Uterus (tissue), 4 donors: ENCODE measurements around the gene NEURL1. TPM values are rescaled to one million over a fixed set of nuclear protein-coding genes. Genes with fewer than 3 reads are reported as not detected.

Experiments
- DNase-seq, 2 donors: peaks; one replicate each; pipeline ENCODE4 v3.0.0-alpha.2; 2019 to 2020
- H3K27ac ChIP-seq, 2 donors: fragments of 200-600 bp; sonication (generic); 1 replicate in 1 of 2; 2 replicates in 1 of 2; pipeline ENCODE4 v1.5.1; 2016 to 2018
- H3K27me3 ChIP-seq, 2 donors: fragments of 200-600 bp; sonication (generic); one replicate each; pipeline ENCODE4 v1.5.1; 2018 to 2019; ENCODE audit warnings: control low read depth in 1 of 2
- H3K36me3 ChIP-seq, 2 donors: fragments of 200-600 bp; sonication (generic); one replicate each; pipeline ENCODE4 v1.5.1; 2019; ENCODE audit warnings: control low read depth in 1 of 2
- H3K4me1 ChIP-seq, 2 donors: fragments of 200-600 bp; sonication (generic); one replicate each; pipeline ENCODE4 v1.5.1; 2018 to 2019; ENCODE audit warnings: control low read depth in 1 of 2
- H3K4me3 ChIP-seq, 2 donors: fragments of 200-600 bp; sonication (generic); 1 replicate in 1 of 2; 2 replicates in 1 of 2; pipeline ENCODE4 v1.5.1; 2018 to 2019; ENCODE audit warnings: mild to moderate bottlenecking in 1 of 2
- H3K9me3 ChIP-seq, 2 donors: fragments of 200-600 bp; sonication (generic); one replicate each; pipeline ENCODE4 v1.5.1; 2019; ENCODE audit warnings: control low read depth in 1 of 2
- CTCF ChIP-seq, 4 experiments: fragments of 200-600 bp in 2 of 4; fragments of 450-650 bp in 2 of 4; sonication (generic) in 2 of 4; IDR thresholded peaks; one replicate each; pipeline ENCODE4 v1.5.1; 2016 to 2019; ENCODE audit warnings: antibody characterized with exemption in 4 of 4, mild to moderate bottlenecking in 2 of 4, moderate library complexity in 1 of 4
- POLR2A ChIP-seq, 2 donors: fragments of 450-650 bp; IDR thresholded peaks; one replicate each; pipeline ENCODE4 v1.6.1; 2016; ENCODE audit warnings: antibody characterized with exemption in 2 of 2, mild to moderate bottlenecking in 1 of 2, moderate library complexity in 1 of 2
- intact Hi-C: fragments of 100-400 bp; cut with DNase I; formaldehyde crosslinking; loops from one replicate; pipeline ENCODE4 v1.15.1; 2023; ENCODE audit warnings: low total_unique reads
- total RNA-seq, 4 donors: library from RNA; depleted of rRNA in 3 of 4; stranded (reverse); fragments of >200 nt in 3 of 4; gene quantifications; one replicate each; pipeline versions ENCODE4 v1.1.0 to v1.2.4, GENCODE V29; 2014 to 2023
- donor health status: DM: yes; HTN: yes; CAD: no.

NEURL1 gene
- total RNA-seq, 4 donors from 2014 or later: 3.8 to 46.1 (median 14.1) TPM

- Histone ChIP-seq H3K27ac (peak overlapping the region; percentile 56 to 65), H3K27me3 (no peaks in the 10 kb centered on the region), H3K36me3 (no peaks in the 10 kb centered on the region), H3K4me3 (no peak overlapping the region), H3K9me3 (no peaks in the 10 kb centered on the region), H3K4me1 (no peaks in the 10 kb centered on the region)
- DNase-seq: peak; percentile 53 to 69
- TF ChIP-seq POLR2A (IDR thresholded peaks at IDR 0.05): no peak
- peak; percentile 49 to 70 (median 56) for TF ChIP-seq CTCF (IDR thresholded peaks at IDR 0.05)
- intact Hi-C loops: no loop called here
Observed at GRCh38 chr10:103592186-103593021, 98.9 kb downstream of the NEURL1 start.

GRCh38 chr10:103593022-103593570, 99.6 kb downstream of the NEURL1 start:
- H3K4me1 ChIP-seq: no peaks in the 10 kb centered on the region
- intact Hi-C loops: no loop called here
- no peak for TF ChIP-seq CTCF (IDR thresholded peaks at IDR 0.05)
- TF ChIP-seq POLR2A (IDR thresholded peaks at IDR 0.05): no peak
- no peaks in the 10 kb centered on the region for H3K36me3 ChIP-seq
- peak overlapping the region; percentile 56 to 65 for H3K27ac ChIP-seq
- DNase-seq: peak in 1 of 2 donors; percentile 16
- H3K9me3 ChIP-seq: no peaks in the 10 kb centered on the region
- H3K4me3 ChIP-seq: no peak overlapping the region
- no peaks in the 10 kb centered on the region for H3K27me3 ChIP-seq

GRCh38 chr10:103595933-103596726, 102.6 kb downstream of the NEURL1 start:
- Histone ChIP-seq H3K27me3 (no peaks in the 10 kb centered on the region), H3K9me3 (no peaks in the 10 kb centered on the region), H3K4me1 (no peaks in the 10 kb centered on the region), H3K27ac (no peak overlapping the region), H3K4me3 (no peak overlapping the region), H3K36me3 (no peaks in the 10 kb centered on the region)
- TF ChIP-seq POLR2A (IDR thresholded peaks at IDR 0.05): no peak
- TF ChIP-seq CTCF (IDR thresholded peaks at IDR 0.05): no peak
- intact Hi-C loops: loop anchor here (5.0 kb wide), 1 partner anchor 261 kb away; the partner anchor contains the start of gene SH3PXD2A
- peak in 1 of 2 donors; percentile 19 for DNase-seq

GRCh38 chr10:103597003-103597402, 103.5 kb downstream of the NEURL1 start:
- no peaks in the 10 kb centered on the region for H3K36me3 ChIP-seq
- peak overlapping the region in 1 of 2 donors; percentile 16 for H3K27ac ChIP-seq
- no peaks in the 10 kb centered on the region for H3K9me3 ChIP-seq
- H3K4me3 ChIP-seq: no peak overlapping the region
- no peak for DNase-seq
- H3K27me3 ChIP-seq: no peaks in the 10 kb centered on the region
- intact Hi-C loops: loop anchor here (5.0 kb wide), 1 partner anchor 260 kb away; the partner anchor contains the start of gene SH3PXD2A
- no peaks in the 10 kb centered on the region for H3K4me1 ChIP-seq
- no peak for TF ChIP-seq POLR2A (IDR thresholded peaks at IDR 0.05)
- TF ChIP-seq CTCF (IDR thresholded peaks at IDR 0.05): no peak
